Keratinocyte (primary cell): ENCODE data around the gene NF2. TPM values are rescaled to one million over a fixed set of nuclear protein-coding genes. Genes with fewer than 3 reads are reported as not detected.

Experiments
- DNase-seq: peaks from one replicate; pipeline ENCODE4 v3.0.0-alpha.2; 2011; ENCODE audit warnings: low read depth, missing footprints, low spot score
- FAIRE-seq: peaks from 2 replicates; lab custom pipeline; 2011; peaks lifted over from hg19 to GRCh38; lab: Jason Lieb, UNC
- H2AFZ ChIP-seq: 2 replicates; pipeline ENCODE4 v1.6.0; 2012; ENCODE audit warnings: low read length, control low read depth, inconsistent platforms; ENCODE audit not compliant: control insufficient read depth
- H3K27ac ChIP-seq: 2 replicates; pipeline ENCODE4 v1.5.1; 2011; ENCODE audit warnings: low read length; ENCODE audit not compliant: control insufficient read depth, insufficient read depth
- H3K27me3 ChIP-seq: 3 replicates; pipeline ENCODE4 v1.6.0; 2011; ENCODE audit warnings: low read length; ENCODE audit not compliant: control insufficient read depth, insufficient read depth; ENCODE audit errors: extremely low read depth
- H3K36me3 ChIP-seq, 2 experiments: 2 replicates in 1 of 2; 3 replicates in 1 of 2; pipeline ENCODE4 v1.5.1; 2011; ENCODE audit warnings: low read length in 2 of 2, mild to moderate bottlenecking in 1 of 2; ENCODE audit not compliant: control insufficient read depth in 2 of 2, insufficient read depth in 2 of 2; ENCODE audit errors: extremely low read depth in 1 of 2
- H3K4me1 ChIP-seq: 3 replicates; pipeline ENCODE4 v1.5.1; 2011; ENCODE audit warnings: low read length; ENCODE audit not compliant: control insufficient read depth, insufficient read depth; ENCODE audit errors: extremely low read depth
- H3K4me2 ChIP-seq: 3 replicates; pipeline ENCODE4 v1.6.0; 2011; ENCODE audit warnings: low read depth, low read length; ENCODE audit not compliant: control insufficient read depth, insufficient read depth; ENCODE audit errors: extremely low read depth
- H3K4me3 ChIP-seq, 3 experiments: fragments of 200-600 bp in 1 of 3; sonication (generic) in 1 of 3; 2 replicates in 2 of 3; 3 replicates in 1 of 3; pipeline ENCODE4 v1.5.1; 2011 to 2016; ENCODE audit warnings: low read length in 3 of 3, mild to moderate bottlenecking in 3 of 3, control low read depth in 2 of 3, inconsistent platforms in 1 of 3, low read depth in 1 of 3, mixed read lengths in 1 of 3, mixed run types in 1 of 3, moderate library complexity in 1 of 3; ENCODE audit not compliant: control insufficient read depth in 2 of 3, insufficient read depth in 2 of 3; ENCODE audit errors: extremely low read depth in 1 of 3
- H3K79me2 ChIP-seq: 2 replicates; pipeline ENCODE4 v1.6.0; 2012; ENCODE audit warnings: low read length; ENCODE audit not compliant: control insufficient read depth, insufficient read depth
- H3K9ac ChIP-seq: 3 replicates; pipeline ENCODE4 v1.6.0; 2011; ENCODE audit warnings: low read length; ENCODE audit not compliant: control insufficient read depth, insufficient read depth; ENCODE audit errors: extremely low read depth
- H3K9me1 ChIP-seq: 3 replicates; pipeline ENCODE4 v1.6.0; 2011; ENCODE audit warnings: low read length; ENCODE audit not compliant: control insufficient read depth, insufficient read depth; ENCODE audit errors: extremely low read depth
- H3K9me3 ChIP-seq: 2 replicates; pipeline ENCODE4 v1.5.1; 2012; ENCODE audit warnings: low read depth, low read length; ENCODE audit not compliant: control insufficient read depth
- H4K20me1 ChIP-seq: 3 replicates; pipeline ENCODE4 v1.6.0; 2011; ENCODE audit warnings: low read length; ENCODE audit not compliant: control insufficient read depth, insufficient read depth; ENCODE audit errors: extremely low read depth
- EZH2 ChIP-seq: IDR thresholded peaks from one replicate; pipeline ENCODE4 v1.6.1; 2012; ENCODE audit warnings: inconsistent platforms, mild to moderate bottlenecking, low read length, moderate library complexity
- dilution Hi-C: fragments of 300-500 bp; cut with MboI; formaldehyde crosslinking; loops from one replicate; pipeline ENCODE4 v1.7.0; 2020; ENCODE audit warnings: low sequenced_read_pairs; ENCODE audit not compliant: extremely low pct_ligation_motif_present
- polyA plus RNA-seq, 5 experiments: library from polyadenylated mRNA; depleted of rRNA in 3 of 5; stranded (reverse) in 3 of 5; stranded (forward) in 1 of 5; unstranded in 1 of 5; fragments of >200 nt; gene quantifications; 1 replicate in 1 of 5; 2 replicates in 3 of 5; 3 replicates in 1 of 5; pipeline versions ENCODE4 v1.2.1 to v1.2.3, GENCODE V29; 2011 to 2012; ENCODE audit warnings: missing spikeins in 2 of 5, low read depth in 1 of 5, low replicate concordance in 1 of 5
- TF ChIP-seq, protein P1 (sequence below), 3 experiments: IDR thresholded peaks in 1 of 3; conservative IDR thresholded peaks in 1 of 3; optimal IDR thresholded peaks in 1 of 3; 2 replicates in 2 of 3; 3 replicates in 1 of 3; pipeline versions ENCODE3 to v1.5.1; 2011; ENCODE audit warnings: low read length in 3 of 3, mild to moderate bottlenecking in 3 of 3, moderate library complexity in 2 of 3, control low read depth in 1 of 3, inconsistent platforms in 1 of 3; ENCODE audit not compliant: insufficient read depth in 2 of 3; ENCODE audit errors: extremely low read depth in 1 of 3

Gene NF2
- polyA plus RNA-seq, 1 donor (not counting 4 experiments of a cell fraction or from before 2014, with no cell fraction given), result 50.2 TPM

DNA sequence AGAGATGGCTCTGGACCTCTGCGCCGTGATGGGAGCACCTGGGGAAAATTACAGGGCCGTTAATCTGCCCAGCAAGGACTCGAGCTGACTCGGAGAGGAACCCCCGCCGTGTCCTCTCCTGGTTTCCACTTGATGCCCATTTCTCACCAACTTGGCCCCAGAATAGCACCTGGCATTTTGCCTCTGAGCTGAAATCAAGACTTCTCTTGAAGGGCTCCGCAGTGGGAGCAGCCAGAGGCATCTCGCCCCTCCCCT is 97.4 kb downstream of the NF2 start:
- TF ChIP-seq, protein P1, sequence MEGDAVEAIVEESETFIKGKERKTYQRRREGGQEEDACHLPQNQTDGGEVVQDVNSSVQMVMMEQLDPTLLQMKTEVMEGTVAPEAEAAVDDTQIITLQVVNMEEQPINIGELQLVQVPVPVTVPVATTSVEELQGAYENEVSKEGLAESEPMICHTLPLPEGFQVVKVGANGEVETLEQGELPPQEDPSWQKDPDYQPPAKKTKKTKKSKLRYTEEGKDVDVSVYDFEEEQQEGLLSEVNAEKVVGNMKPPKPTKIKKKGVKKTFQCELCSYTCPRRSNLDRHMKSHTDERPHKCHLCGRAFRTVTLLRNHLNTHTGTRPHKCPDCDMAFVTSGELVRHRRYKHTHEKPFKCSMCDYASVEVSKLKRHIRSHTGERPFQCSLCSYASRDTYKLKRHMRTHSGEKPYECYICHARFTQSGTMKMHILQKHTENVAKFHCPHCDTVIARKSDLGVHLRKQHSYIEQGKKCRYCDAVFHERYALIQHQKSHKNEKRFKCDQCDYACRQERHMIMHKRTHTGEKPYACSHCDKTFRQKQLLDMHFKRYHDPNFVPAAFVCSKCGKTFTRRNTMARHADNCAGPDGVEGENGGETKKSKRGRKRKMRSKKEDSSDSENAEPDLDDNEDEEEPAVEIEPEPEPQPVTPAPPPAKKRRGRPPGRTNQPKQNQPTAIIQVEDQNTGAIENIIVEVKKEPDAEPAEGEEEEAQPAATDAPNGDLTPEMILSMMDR (optimal IDR thresholded peaks at IDR 0.05 in 1 of 3, IDR thresholded peaks at IDR 0.05 in 1 of 3, conservative IDR thresholded peaks at IDR 0.05 in 1 of 3; ENCODE audit: extremely low read depth in 1 of 3, insufficient read depth in 2 of 3, low read length in 3 of 3), result no peak
- no peak for TF ChIP-seq EZH2
- H3K79me2 ChIP-seq, result no peaks in the 10 kb centered on the region
- H3K36me3 ChIP-seq, result no peaks in the 10 kb centered on the region
- no peak overlapping the region for H3K27ac ChIP-seq
- FAIRE-seq (no peak), DNase-seq (no peak)
- dilution Hi-C loops, result no loop called here
- H3K27me3 ChIP-seq, result peaks cover 23% of the 10 kb centered on the region
- H3K9me3 ChIP-seq, result no peaks in the 10 kb centered on the region
- no peaks in the 10 kb centered on the region for H3K9me1 ChIP-seq
- peak overlapping the region; percentile 42 for H3K4me2 ChIP-seq
- no peak overlapping the region for H3K4me3 ChIP-seq
- H4K20me1 ChIP-seq, result peaks cover 2% of the 10 kb centered on the region
- no peak overlapping the region for H2AFZ ChIP-seq
- no peak overlapping the region for H3K9ac ChIP-seq
- peaks cover 15% of the 10 kb centered on the region for H3K4me1 ChIP-seq

DNA sequence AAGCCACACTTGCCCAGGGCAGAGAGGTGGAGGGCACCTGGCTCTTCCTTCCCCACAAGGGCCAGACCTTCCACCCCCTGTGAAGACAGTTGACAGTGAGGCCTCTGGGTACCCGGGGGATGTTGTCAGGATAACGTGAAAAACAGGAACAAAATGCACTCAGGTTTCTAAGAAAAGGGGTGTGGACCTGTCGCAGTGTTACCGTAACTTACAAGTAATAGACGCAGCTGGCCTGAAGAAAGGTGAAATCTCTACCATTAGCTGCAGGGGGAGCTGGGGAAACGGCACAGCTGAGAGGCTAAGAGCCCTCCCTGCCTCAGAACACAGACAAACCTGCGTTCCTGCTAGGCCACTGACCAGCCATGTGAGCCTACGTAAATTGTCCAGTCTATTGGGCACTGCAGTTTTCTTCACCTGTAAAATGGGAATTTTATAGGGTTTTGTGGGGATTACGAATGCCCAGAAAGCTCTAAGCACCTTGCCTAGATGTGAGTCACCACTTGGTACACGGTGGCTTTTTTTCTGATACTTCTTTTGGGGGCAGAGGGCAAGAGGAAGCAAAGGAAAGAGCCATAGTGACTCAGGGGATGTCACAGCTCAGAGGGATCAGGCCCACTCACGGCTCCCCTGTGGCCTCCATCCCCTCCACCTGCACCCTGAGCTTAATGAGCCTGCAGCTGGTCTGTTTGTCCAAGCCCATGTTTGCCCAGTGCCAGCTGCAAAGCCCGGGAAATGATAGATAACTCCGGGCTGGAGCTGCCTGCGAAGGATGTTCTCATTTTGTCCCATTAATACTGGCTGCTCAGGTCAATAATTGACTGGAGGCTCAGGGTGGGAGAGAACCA is 97.9 kb downstream of the NF2 start:
- H2AFZ ChIP-seq, result no peak overlapping the region
- no peaks in the 10 kb centered on the region for H3K9me3 ChIP-seq
- H3K27ac ChIP-seq, result no peak overlapping the region
- DNase-seq, result no peak
- H3K9me1 ChIP-seq, result no peaks in the 10 kb centered on the region
- H3K27me3 ChIP-seq, result peaks cover 26% of the 10 kb centered on the region
- dilution Hi-C loops, result no loop called here
- H3K79me2 ChIP-seq, result no peaks in the 10 kb centered on the region
- peaks cover 15% of the 10 kb centered on the region for H3K4me1 ChIP-seq
- no peak for TF ChIP-seq EZH2
- TF ChIP-seq, protein P1 (optimal IDR thresholded peaks at IDR 0.05 in 1 of 3, IDR thresholded peaks at IDR 0.05 in 1 of 3, conservative IDR thresholded peaks at IDR 0.05 in 1 of 3; ENCODE audit: extremely low read depth in 1 of 3, insufficient read depth in 2 of 3, low read length in 3 of 3), result peak; percentile 45 to 72 (median 69)
- H3K36me3 ChIP-seq, result no peaks in the 10 kb centered on the region
- no peak overlapping the region for H3K4me3 ChIP-seq
- H4K20me1 ChIP-seq, result peaks cover 2% of the 10 kb centered on the region
- no peak overlapping the region for H3K9ac ChIP-seq
- peak overlapping the region; percentile 42 for H3K4me2 ChIP-seq
- FAIRE-seq, result no peak
